GM12892 (cell line): ENCODE data around the gene PPP3CA.

ENCODE experiments used
- DNase-seq: peaks from one replicate; pipeline ENCODE4 v3.0.0; 2011; ENCODE audit not compliant: insufficient read length
- FAIRE-seq: peaks from 2 replicates; lab custom pipeline; 2011; peaks lifted over from hg19 to GRCh38; lab: Jason Lieb, UNC
- POLR2A ChIP-seq: IDR thresholded peaks from 2 replicates; pipeline ENCODE4 v1.6.1; 2011; ENCODE audit warnings: low read depth, low read length, control low read depth
- POLR2AphosphoS5 ChIP-seq: IDR thresholded peaks from 2 replicates; pipeline ENCODE4 v1.6.1; 2011; ENCODE audit warnings: low read depth, low read length, control low read depth
- TAF1 ChIP-seq: IDR thresholded peaks from 2 replicates; pipeline ENCODE4 v1.6.1; 2011; ENCODE audit warnings: low read depth, mild to moderate bottlenecking, control low read depth, low read length, borderline replicate concordance

Gene PPP3CA

GRCh38 chr4:101326576-101326975, 20.8 kb downstream of the PPP3CA start:
- FAIRE-seq: no peak
- no peak for DNase-seq
- TF ChIP-seq POLR2AphosphoS5 (no peak), POLR2A (no peak), TAF1 (no peak)

- TF ChIP-seq TAF1 (no peak), POLR2A (no peak), POLR2AphosphoS5 (no peak)
- no peak for DNase-seq
- no peak for FAIRE-seq
These were observed 24.6 kb downstream of the PPP3CA start for GRCh38 chr4:101322743-101323142.

GRCh38 chr4:101321481-101322042, 25.8 kb downstream of the PPP3CA start:
- TF ChIP-seq POLR2A (no peak), POLR2AphosphoS5 (no peak), TAF1 (no peak)
- DNase-seq: no peak
- FAIRE-seq: no peak

DNA sequence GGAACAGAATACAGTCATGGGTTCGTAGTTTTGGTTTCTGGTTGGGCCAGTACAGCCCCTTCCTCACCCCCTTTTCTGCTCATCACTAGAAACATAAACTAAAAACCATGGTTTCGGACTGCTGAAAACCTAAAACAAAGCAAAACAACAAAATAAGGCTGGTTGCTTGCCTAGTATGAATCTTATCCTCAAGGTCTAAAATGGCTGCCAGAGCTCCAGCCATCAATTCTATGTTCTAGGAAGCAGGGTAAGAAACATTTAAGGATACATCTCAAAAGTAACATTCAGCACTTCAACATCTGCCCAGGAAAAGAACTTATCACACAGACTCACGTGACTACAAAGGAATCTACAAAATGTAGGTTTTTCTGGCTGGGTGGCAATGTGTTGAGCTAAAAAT, 31.5 kb downstream of the PPP3CA start:
- FAIRE-seq (peak; percentile 67), DNase-seq (no peak)
- TF ChIP-seq TAF1 (no peak), POLR2A (no peak), POLR2AphosphoS5 (no peak)

DNA sequence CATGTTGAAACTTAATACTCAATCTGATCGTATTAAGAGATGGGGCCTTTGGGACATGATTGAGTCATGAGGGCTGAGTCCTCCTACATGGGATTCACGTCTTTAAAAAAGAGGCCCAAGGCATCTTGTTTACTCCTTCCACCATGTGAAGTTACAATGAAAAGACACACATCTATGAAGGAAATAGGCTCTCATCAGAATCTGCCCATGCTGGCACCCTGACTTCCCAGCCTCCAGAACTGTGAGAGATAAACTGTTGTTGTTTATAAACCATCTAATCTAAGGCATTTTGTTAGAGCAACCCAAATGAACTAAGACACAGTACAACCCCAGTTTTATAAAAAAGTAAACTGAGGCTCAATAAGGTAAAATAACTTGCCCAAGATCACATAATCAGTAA, 32.3 kb downstream of the PPP3CA start:
- FAIRE-seq (no peak), DNase-seq (no peak)
- TF ChIP-seq POLR2AphosphoS5 (no peak), TAF1 (no peak), POLR2A (no peak)

DNA sequence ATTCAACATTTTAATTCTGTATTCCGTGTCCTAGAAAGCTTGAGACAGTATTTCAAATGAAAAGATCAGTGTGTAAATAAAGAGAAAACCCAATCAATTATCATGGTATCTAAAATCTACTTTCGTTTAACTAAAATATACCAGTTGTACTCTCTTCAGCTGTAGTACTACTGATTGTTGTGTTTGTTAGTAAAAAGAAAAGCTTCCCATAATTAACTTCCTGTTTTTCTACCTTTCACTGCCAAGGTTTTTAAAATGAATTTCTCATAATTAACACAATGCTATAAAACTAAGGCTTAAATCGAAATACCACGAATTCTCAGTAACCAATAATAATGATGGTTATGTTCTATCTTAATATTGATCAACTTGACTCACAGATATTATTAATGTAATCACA, 37.4 kb downstream of the PPP3CA start:
- FAIRE-seq (no peak), DNase-seq (no peak)
- TF ChIP-seq POLR2A: no peak
- TF ChIP-seq POLR2AphosphoS5: no peak
- TF ChIP-seq TAF1: no peak

DNA sequence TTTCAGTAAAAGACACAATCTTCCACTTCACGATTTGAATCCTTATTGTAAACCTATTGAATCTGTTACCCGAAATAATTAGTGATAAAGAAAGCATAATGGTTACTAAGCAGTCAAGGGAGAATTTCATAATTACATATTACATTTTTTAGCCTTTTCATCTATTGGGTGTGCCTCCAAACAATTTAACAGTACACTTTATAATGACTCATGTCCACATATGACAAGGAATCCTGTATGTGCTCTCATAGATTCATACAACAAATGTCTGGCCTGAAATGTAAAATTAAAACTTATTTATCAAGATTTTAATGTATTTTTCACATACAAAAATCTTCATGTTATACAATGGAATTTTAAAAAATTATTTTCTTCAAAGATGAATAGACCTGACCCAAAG, 39.4 kb downstream of the PPP3CA start:
- DNase-seq: no peak
- no peak for TF ChIP-seq TAF1
- no peak for TF ChIP-seq POLR2AphosphoS5
- no peak for TF ChIP-seq POLR2A
- FAIRE-seq: no peak

DNA sequence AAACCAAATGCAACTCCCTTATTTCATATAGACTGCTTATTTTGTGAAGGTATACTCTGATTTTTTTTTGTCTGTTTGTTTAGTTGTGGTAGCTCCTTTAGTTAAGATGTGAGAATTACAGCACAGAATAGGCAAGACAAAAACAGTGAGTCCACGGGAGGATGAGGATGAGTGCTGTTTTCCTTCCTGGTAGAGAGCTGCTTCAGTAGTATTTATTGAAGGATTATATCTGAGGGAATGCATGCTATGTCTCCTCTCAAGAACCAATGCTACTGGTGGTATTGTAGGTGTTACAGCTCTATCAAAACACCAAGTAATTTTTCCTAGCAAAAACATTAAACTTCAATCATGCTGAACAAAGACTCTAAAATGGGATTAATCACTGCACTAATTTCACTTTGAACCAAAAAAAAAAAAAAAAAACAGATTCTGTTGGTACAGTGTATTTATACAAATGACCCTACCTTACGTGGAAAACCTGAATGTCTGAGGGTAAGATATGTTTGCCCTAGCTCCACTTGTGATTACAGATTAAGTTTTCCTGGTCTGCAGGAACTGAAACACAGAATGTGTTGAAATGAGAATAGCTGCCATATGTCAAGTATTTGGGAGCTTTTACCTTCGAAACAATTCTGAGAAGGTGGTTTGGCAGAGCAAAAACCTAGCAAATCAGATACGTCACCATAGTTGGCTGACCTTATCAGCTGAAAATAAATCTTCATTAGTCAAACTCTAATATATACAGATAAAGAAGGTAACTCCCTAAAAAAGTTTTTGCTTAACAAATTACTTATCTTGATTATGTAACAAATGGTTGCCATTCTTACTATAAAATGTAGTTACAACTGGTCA, 40.3 kb downstream of the PPP3CA start:
- DNase-seq: no peak
- TF ChIP-seq TAF1 (no peak), POLR2AphosphoS5 (no peak), POLR2A (no peak)
- no peak for FAIRE-seq

- FAIRE-seq (peak; percentile 9), DNase-seq (no peak)
- TF ChIP-seq TAF1 (no peak), POLR2AphosphoS5 (no peak), POLR2A (no peak)
These were observed 41.1 kb downstream of the PPP3CA start for GRCh38 chr4:101306225-101306624.

DNA sequence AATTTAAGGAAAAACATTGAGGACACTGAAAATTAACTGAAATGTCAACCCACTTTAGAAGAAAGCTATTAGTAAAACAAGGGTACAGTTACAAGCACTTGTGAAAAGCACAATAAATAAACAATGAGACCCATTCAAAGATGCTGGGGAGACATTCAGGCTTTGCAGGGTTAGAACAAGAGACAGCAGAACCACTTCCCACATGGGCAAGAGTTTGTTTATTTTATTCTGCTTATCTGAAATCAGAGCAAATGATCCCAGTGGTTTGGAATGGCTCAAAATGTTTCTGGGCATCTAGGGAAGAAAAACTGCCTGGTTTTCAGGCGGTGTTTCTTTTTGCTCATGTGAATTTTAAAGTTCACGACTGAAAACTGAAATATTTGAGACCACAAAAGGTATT, 42.4 kb downstream of the PPP3CA start:
- no peak for TF ChIP-seq POLR2AphosphoS5
- no peak for TF ChIP-seq TAF1
- TF ChIP-seq POLR2A: no peak
- DNase-seq (no peak), FAIRE-seq (no peak)

- DNase-seq: no peak
- TF ChIP-seq TAF1: no peak
- no peak for TF ChIP-seq POLR2A
- no peak for FAIRE-seq
These were observed 47.3 kb downstream of the PPP3CA start for GRCh38 chr4:101299899-101300540.
